GM12874 (cell line): ENCODE measurements around the gene WDR38.

ENCODE experiments used
- TF ChIP-seq, protein P1 (sequence below): IDR thresholded peaks from 2 replicates; pipeline ENCODE4 v1.5.1; 2011; ENCODE audit warnings: low read depth, mild to moderate bottlenecking, control low read depth, low read length, moderate library complexity; ENCODE audit not compliant: insufficient read depth

WDR38 gene

DNA sequence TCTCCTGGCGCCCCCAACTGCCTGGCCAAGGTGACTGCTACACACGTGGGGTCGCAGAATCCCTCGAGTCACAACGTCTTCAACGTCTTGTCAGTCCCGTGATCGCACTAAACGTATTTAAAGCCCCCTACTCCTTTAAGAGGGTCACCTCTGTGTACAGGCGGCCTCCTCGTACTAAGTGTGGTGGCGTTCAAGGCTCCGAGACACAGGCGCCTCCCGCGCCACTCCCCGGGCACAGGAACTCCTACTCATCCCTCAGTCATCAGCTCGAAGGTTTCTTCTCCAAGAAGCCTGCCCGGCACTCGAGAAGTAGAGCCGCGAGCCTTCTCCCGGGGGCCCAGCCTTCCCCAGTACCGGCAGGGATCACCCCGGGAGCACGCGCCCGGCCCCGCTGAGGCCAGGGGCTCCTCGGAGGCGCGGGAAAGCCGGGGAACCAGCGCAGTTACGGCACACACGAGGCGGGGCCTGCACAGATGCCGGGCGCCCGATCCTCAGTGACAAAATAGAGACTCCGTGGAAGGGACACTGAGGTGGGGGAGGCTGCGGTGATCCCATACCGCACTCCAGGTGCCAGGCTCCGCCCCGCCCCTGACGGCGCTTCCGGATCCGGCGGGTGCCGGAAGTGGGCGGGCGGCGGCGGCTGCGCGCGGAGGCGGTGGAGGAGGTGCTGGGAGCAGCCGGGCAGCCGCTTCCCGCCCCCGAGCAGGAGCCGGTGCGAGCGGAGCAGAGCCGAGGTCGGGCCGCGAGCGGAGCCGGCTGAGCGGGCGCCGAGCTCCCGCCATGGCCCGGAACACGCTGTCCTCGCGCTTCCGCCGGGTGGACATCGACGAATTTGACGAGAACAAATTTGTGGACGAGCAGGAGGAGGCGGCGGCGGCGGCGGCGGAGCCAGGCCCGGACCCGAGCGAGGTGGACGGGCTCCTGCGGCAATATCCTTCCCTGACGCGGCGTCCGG, 15.5 kb downstream of the WDR38 start:
- TF ChIP-seq, protein P1, sequence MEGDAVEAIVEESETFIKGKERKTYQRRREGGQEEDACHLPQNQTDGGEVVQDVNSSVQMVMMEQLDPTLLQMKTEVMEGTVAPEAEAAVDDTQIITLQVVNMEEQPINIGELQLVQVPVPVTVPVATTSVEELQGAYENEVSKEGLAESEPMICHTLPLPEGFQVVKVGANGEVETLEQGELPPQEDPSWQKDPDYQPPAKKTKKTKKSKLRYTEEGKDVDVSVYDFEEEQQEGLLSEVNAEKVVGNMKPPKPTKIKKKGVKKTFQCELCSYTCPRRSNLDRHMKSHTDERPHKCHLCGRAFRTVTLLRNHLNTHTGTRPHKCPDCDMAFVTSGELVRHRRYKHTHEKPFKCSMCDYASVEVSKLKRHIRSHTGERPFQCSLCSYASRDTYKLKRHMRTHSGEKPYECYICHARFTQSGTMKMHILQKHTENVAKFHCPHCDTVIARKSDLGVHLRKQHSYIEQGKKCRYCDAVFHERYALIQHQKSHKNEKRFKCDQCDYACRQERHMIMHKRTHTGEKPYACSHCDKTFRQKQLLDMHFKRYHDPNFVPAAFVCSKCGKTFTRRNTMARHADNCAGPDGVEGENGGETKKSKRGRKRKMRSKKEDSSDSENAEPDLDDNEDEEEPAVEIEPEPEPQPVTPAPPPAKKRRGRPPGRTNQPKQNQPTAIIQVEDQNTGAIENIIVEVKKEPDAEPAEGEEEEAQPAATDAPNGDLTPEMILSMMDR = peak; percentile 54

DNA sequence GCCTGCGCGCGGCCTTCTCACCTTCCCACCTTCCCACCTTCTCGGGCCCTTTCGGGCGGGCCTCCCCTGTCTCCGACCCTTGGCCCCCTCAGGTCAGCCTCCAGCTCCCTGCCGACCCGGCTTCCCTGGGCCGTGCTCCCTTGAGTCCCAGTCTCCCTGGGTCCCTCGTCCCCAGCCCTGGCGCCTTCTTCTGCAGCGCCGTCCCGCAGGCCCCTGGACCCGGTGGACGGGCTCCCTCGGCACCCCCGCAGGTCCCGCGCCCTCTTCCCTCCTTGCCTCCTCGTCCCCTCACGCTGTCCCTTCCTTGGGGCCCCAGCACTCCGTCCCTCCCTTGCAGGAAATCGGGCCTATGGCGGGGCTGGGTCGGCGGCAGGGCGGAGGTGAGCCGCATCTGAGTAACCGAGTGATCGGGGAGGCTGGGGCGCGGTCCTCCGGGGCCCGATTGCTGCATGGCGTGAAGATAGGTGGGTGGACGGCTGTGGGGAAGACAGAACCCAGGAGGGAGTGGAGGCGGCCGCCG, 16.3 kb downstream of the WDR38 start:
- TF ChIP-seq, protein P1 = no peak

DNA sequence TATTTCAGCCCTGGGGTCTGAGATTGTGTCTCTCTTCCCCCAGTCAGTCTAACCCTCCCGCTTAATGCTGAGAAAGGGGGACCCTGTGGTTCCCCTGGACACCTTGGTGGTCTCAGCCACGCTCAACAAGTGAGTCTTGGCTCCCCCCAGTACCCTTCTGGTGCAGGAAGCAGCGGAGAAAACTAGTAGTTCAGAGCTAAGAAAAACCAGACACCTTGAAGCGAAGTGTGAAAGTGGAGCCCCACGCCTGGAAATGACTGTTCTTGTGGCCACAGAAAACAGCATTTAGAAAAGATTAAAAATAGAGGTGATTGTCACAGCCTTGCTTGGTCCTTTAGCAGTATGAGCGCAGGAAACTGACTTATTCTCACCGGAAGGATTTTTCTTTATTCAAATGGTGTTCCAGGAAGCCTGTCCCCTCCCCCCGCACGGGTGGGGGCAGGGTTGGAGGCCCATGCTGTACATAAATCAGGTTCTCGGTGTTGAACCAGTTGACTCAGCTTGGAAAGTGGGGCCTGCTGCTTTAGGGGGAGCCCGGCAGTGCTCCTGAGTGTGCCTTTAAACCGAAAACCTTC, 16.8 kb downstream of the WDR38 start:
- TF ChIP-seq, protein P1 = no peak

DNA sequence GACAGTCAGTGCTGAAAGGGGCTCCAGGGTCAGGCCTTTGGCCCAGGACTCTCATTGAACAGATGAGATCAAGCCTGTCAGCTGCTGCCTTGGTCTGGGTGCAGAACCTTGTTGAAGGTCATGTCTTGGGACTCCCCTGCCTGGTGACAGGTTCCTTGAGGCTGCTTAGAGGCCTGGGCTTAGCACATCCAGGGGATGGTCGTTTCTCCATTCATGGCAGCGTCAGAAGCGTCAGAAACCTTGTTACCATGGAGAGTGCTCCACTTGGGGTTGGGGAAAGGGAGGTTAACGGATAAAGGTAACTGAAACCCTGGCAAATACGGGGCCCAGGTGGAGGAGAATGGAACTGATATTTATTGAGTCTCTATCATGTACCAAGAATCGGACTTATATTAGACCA, 17.5 kb downstream of the WDR38 start:
- TF ChIP-seq, protein P1 = no peak

DNA sequence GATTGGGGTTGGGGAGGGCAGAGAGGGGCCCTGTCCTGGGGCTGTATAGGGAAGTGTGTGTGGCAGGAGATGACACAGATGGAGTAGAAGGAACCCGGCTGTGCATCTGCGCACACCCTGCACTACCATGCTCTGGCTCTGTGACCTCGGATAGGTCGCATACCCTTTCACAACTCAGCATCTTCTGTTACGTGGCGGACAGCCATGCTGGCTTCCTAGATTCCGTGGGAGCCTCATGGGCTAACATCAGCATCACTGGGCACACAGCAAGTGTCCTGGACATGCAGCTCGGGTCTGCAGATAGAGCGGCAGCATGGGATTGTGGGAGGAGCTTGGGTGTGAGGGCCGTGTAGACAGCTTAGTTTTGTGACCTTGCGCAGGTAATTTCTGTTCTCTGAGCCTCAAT, 17.9 kb downstream of the WDR38 start:
- TF ChIP-seq, protein P1 = no peak

DNA sequence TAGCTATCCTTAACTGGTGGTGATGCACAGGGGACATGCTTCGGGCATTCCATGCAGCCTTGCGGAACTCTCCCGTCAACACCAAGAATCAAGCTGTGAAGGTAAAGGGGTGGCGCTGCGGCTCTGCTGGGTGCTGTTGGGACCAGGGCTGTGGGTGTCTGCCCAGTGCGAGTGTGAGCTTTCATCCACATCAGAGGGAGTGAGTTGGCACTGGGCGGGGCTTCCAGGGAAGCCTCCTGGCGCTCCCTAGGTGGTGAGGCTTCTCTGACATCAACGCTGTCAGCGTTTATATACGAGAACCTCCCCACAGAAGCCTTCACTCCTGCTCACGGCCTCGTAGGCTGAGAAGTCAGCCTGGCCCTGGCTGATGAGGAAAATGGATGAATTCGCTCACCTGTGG, 20.4 kb downstream of the WDR38 start:
- TF ChIP-seq, protein P1 = no peak

DNA sequence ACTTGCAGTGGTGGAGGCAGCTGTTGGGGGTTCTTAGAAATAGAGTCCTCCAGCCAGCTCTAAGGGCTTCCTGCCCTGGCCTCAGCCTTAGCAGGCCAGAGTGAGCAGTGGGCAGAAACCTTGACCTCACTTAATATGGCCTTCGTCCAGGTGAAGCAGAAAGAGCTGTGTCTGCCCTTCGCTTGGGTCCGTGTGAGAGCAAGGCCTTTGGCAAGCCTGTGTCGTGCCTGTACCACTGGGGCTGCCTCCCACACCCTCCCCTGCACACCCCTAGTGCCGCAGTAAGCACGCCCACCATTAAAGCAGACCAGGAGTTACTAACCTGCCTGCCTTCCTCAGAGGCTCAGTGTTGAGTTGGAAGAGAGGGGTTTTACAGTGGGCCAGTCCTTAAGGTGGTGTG, 22.2 kb downstream of the WDR38 start:
- TF ChIP-seq, protein P1 = no peak
